Measurements from ENCODE around the gene HLA-DRA. TPM values are rescaled to one million over a fixed set of nuclear protein-coding genes. Genes with fewer than 3 reads are reported as not detected.

HLA-DRA gene
- total RNA-seq, 4 donors from 2014 or later: 126 to 261 (median 220) TPM

DNA sequence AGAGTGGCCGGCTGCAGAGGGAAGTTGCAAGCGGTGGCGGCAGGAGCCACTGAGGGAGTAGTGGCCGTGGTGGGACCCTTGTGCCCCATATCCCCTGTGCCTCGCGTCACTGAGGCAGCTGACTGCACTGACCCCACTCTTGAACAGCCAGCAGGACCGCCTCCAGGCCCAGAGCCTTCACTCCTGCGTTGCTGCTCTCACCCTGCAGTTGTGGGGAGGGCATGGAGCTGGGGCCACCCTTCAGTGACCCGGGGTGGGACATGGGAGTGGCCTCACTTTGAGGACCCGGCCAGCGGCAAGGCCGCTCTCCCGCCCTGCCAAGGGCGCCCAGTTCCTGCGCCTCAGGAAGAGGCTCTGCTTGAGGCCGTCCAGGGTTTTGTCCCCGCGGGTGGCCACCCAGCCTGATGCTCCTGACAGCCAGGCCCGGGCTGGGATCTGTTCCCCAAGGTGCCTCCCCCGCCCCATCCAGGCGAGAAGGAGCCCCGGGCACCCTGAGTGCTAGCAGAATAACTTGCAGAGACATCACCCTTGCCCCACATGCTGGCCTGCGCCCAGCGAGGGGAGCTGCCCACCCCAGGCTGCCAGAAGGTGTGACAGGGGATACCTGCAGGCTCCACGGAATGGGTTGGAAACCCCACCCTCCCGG lies 44.4 kb downstream of the HLA-DRA start:
- H3K27ac ChIP-seq: no peak overlapping the region
- no peaks in the 10 kb centered on the region for H3K36me3 ChIP-seq
- H3K4me3 ChIP-seq: no peak overlapping the region
- peaks cover 5% of the 10 kb centered on the region for H3K27me3 ChIP-seq
- no peaks in the 10 kb centered on the region for H3K4me1 ChIP-seq
- WGBS: 69% methylated on average over 17 of the region's 26 CpGs
- no peaks in the 10 kb centered on the region for H3K9me3 ChIP-seq
- DNase-seq (ENCODE audit: low spot score in 2 of 2): no peak
- TF ChIP-seq, protein P1, sequence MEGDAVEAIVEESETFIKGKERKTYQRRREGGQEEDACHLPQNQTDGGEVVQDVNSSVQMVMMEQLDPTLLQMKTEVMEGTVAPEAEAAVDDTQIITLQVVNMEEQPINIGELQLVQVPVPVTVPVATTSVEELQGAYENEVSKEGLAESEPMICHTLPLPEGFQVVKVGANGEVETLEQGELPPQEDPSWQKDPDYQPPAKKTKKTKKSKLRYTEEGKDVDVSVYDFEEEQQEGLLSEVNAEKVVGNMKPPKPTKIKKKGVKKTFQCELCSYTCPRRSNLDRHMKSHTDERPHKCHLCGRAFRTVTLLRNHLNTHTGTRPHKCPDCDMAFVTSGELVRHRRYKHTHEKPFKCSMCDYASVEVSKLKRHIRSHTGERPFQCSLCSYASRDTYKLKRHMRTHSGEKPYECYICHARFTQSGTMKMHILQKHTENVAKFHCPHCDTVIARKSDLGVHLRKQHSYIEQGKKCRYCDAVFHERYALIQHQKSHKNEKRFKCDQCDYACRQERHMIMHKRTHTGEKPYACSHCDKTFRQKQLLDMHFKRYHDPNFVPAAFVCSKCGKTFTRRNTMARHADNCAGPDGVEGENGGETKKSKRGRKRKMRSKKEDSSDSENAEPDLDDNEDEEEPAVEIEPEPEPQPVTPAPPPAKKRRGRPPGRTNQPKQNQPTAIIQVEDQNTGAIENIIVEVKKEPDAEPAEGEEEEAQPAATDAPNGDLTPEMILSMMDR (IDR thresholded peaks at IDR 0.05): no peak
- TF ChIP-seq POLR2A (IDR thresholded peaks at IDR 0.05) (no peak), POLR2AphosphoS5 (IDR thresholded peaks at IDR 0.05) (no peak), EP300 (IDR thresholded peaks at IDR 0.05) (no peak)

- no peaks in the 10 kb centered on the region for H3K36me3 ChIP-seq
- WGBS: 53% methylated on average over 3 of the region's 4 CpGs
- TF ChIP-seq EP300 (IDR thresholded peaks at IDR 0.05) (no peak), POLR2A (IDR thresholded peaks at IDR 0.05) (no peak), POLR2AphosphoS5 (IDR thresholded peaks at IDR 0.05) (no peak)
- TF ChIP-seq, protein P1 (IDR thresholded peaks at IDR 0.05): no peak
- peaks cover 5% of the 10 kb centered on the region for H3K27me3 ChIP-seq
- no peaks in the 10 kb centered on the region for H3K4me1 ChIP-seq
- H3K27ac ChIP-seq: no peak overlapping the region
- no peak for DNase-seq (ENCODE audit: low spot score in 2 of 2)
- no peak overlapping the region for H3K4me3 ChIP-seq
- H3K9me3 ChIP-seq: no peaks in the 10 kb centered on the region
Observed at GRCh38 chr6:32484614-32484998, 44.9 kb downstream of the HLA-DRA start.

DNA sequence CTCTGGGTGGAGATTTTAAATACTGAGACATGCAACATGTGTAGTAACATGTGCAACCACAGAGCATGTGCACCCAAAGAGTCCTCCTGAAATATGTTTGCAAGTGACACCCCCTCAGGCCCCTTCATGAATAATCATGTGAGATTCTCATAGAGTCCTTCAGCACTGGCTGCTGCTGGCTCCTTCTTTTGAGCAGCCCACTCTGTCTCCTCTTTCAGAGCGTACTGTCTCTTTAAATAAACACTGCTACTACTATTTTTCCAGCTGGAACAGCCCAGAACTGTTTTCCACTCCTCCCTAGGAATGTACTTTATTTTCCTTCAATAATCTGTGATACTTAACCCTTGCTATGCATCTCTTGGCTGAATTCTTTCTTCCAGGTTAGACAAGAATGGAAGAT lies 48.4 kb downstream of the HLA-DRA start:
- 43% methylated on average over 1 of the region's 1 CpG for WGBS
- no peak overlapping the region for H3K27ac ChIP-seq
- no peak overlapping the region for H3K4me3 ChIP-seq
- no peak for TF ChIP-seq POLR2AphosphoS5 (IDR thresholded peaks at IDR 0.05)
- TF ChIP-seq, protein P1 (IDR thresholded peaks at IDR 0.05): no peak
- no peak for TF ChIP-seq EP300 (IDR thresholded peaks at IDR 0.05)
- no peak for TF ChIP-seq POLR2A (IDR thresholded peaks at IDR 0.05)
- DNase-seq (ENCODE audit: low spot score in 2 of 2): no peak
- peaks cover 5% of the 10 kb centered on the region for H3K27me3 ChIP-seq
- H3K9me3 ChIP-seq: no peaks in the 10 kb centered on the region
- H3K36me3 ChIP-seq: no peaks in the 10 kb centered on the region
- H3K4me1 ChIP-seq: no peaks in the 10 kb centered on the region

DNA sequence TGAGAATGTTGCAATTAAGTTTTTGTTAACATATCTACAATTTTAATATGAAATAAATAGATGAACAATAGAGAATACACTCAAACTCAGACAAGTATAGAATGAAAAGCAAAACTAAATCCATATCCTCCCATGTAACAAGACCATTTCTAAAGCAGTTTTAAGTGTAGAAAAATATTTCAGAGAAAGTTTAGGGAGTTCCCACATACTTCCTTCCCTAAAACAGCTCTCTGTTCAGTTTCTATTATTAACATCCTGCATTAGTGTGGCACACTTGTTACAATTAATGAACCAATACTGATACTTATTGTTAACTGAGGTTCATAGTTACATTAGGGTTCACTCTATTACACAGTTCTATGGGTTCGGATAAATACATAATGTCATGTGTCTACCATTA lies 52.0 kb downstream of the HLA-DRA start:
- no peak overlapping the region for H3K27ac ChIP-seq
- H3K4me1 ChIP-seq: no peaks in the 10 kb centered on the region
- no peaks in the 10 kb centered on the region for H3K9me3 ChIP-seq
- 44% methylated on average over 1 of the region's 1 CpG for WGBS
- TF ChIP-seq, protein P1 (IDR thresholded peaks at IDR 0.05): no peak
- TF ChIP-seq POLR2AphosphoS5 (IDR thresholded peaks at IDR 0.05): no peak
- H3K36me3 ChIP-seq: no peaks in the 10 kb centered on the region
- no peaks in the 10 kb centered on the region for H3K27me3 ChIP-seq
- DNase-seq (ENCODE audit: low spot score in 2 of 2): no peak
- H3K4me3 ChIP-seq: no peak overlapping the region

DNA sequence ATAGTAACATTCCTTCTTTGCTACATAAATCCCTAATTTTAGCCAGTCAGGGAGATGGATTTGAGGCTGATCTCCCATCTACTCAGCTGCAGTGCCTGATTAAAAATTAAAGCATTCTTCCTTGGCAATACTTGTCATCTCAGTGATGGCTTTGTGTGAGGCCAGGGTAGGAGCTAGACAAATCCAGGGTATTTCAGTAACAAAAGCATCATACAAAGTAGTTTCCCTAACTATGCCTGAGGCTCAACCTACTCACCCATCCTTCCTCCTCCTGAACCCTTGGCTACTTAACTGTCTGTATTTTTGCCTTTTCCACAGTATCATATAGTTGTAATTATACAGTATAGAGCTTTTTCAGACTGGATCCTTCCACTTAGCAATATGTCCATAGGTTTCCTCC lies 52.7 kb downstream of the HLA-DRA start:
- Histone ChIP-seq H3K36me3 (no peaks in the 10 kb centered on the region), H3K9me3 (no peaks in the 10 kb centered on the region), H3K4me1 (no peaks in the 10 kb centered on the region), H3K4me3 (no peak overlapping the region), H3K27ac (no peak overlapping the region), H3K27me3 (no peaks in the 10 kb centered on the region)
- no peak for DNase-seq (ENCODE audit: low spot score in 2 of 2)
- TF ChIP-seq POLR2A (IDR thresholded peaks at IDR 0.05) (no peak), EP300 (IDR thresholded peaks at IDR 0.05) (no peak), POLR2AphosphoS5 (IDR thresholded peaks at IDR 0.05) (no peak)
- TF ChIP-seq, protein P1 (IDR thresholded peaks at IDR 0.05): no peak

Other genes starting within 250 kb of the HLA-DRA start
- gene PBX2, start 249.7 kb upstream of the HLA-DRA start, total RNA-seq: 10 to 100 TPM; 51.0 to 84.7 (median 63.8) TPM
- 1 to 10 TPM; 4.8 to 5.5 (median 5.1) TPM for gene GPSM3, start 247.2 kb upstream of the HLA-DRA start, total RNA-seq
- gene NOTCH4, start 215.8 kb upstream of the HLA-DRA start, total RNA-seq: 10 to 100 TPM in 2 of 4 donors, 1 to 10 TPM in 2; 5.3 to 22.0 (median 10.2) TPM
- not detected for gene TSBP1, start 68.0 kb upstream of the HLA-DRA start, total RNA-seq
- gene BTNL2, start 32.7 kb upstream of the HLA-DRA start, total RNA-seq: not detected
- gene HLA-DRB5, start 90.4 kb downstream of the HLA-DRA start, total RNA-seq: 10 to 100 TPM in 1 of 4 donors, 1 to 10 TPM in 1, not detected in 2; 1.3 to 36.0 TPM
- 10 to 100 TPM; 28.0 to 39.3 (median 37.0) TPM for gene HLA-DRB1, start 150.0 kb downstream of the HLA-DRA start, total RNA-seq
- 10 to 100 TPM in 3 of 4 donors, 1 to 10 TPM in 1; 8.6 to 21.3 (median 11.5) TPM for gene HLA-DQA1, start 197.5 kb downstream of the HLA-DRA start, total RNA-seq
- 1 to 10 TPM; 1.6 to 9.4 (median 3.7) TPM for gene HLA-DQB1, start 226.8 kb downstream of the HLA-DRA start, total RNA-seq